ENCODE results near the gene SHANK3.

SHANK3 gene

DNA sequence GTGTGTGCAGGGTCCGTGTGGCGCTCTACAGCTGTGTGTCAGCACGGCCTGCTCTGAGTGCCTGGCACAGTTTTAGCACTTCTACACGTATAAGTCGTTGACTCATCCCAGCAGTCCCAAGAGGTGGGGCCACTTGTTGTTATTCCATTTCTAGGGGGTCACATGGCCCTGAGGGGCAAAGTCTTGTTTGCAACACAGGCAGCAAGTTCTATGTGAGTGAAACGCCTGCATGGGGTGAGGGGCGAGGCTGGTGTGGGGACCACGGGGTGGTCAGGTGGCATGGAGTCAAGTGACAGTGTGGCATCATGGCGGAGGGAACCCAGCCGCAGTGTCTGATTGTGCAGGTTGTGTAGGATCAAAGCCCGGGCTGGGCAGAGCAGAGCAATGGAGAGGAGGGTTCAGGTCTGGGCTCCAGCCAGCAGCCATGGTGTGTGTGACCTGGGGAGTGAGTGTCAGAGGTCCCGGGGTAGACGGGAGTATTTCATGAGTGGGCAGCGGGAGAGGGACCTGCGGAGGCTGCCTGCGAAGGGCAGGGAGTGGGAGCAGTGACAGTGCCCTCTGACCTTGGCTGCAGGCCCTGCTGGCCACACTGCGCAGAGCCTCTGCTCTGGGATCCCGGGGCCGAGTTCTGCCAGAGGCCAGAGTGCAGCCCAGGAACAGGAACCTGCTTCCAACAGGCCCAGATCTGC lies 27.9 kb downstream of the SHANK3 start:
- no peak for DNase-seq

DNA sequence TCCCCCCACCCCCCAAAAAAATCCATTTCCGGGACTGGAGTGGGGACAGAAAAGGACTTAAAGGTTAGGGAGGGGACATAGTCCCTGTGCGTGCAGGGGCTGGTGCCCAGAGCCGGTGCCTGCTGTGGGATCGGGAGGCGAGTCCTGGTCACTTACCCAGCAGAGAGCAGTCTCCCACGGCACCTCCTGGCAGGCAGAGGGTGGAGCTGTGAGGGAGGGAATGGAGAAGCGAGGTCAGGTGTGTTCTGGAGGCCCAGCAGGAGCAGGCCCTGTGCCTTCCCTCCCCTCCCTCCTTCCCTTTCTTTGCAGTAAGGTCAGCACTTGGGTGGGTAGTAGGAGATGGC lies 28.4 kb downstream of the SHANK3 start:
- DNase-seq = no peak

DNA sequence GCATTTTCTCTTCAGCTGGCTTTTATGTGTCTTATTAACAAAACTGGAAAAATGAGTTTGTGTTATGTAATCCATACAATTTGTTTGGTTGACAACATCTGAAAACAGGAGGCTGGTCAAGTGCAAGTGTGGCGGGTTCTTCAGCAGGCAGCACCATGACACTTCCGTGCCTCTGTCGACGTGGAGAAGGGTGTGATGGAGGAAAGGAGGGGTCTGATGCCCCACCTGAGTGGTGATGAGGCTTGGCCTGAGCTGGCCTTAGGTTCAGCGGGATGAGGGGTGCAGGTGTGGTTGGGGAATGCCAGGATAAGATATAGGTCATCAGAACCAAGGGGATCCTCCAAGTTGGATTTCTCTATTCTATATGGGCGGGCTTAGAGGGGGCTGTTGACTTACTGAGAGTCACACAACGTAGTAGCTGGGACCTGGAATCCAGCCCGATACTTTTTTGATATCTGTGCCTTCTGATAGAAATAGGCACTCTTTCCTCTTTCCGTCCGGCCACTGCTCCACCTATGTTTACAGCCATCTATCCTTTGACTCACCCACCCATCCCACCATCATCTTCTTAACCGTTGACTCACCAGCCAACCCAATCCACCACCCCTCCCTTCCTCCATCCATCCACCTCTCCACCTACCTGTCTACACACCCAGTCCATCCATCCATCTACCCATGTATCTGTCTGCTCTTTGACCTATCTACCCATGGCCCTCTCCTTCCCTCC lies 29.0 kb downstream of the SHANK3 start:
- DNase-seq = no peak

DNA sequence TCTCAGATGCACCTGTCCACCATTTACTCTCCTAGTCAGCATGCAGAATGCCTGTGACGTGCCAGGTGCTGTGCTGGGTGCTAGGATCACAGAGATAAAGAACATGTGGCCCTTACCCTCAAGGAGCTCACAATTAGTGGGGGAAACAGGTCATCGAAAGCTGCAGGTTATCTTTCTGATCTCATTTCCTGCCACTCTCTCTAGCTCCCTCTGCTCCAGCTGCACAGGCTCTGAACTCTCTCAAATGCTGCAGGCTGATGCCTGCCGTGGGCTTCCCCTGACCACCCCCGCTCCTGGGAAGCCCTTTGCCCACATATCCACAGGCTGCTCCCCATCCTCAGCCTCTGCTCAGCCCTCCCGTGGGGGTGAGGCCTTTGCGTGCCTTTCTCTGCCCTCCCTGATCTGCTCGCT lies 29.6 kb downstream of the SHANK3 start:
- no peak for DNase-seq

DNA sequence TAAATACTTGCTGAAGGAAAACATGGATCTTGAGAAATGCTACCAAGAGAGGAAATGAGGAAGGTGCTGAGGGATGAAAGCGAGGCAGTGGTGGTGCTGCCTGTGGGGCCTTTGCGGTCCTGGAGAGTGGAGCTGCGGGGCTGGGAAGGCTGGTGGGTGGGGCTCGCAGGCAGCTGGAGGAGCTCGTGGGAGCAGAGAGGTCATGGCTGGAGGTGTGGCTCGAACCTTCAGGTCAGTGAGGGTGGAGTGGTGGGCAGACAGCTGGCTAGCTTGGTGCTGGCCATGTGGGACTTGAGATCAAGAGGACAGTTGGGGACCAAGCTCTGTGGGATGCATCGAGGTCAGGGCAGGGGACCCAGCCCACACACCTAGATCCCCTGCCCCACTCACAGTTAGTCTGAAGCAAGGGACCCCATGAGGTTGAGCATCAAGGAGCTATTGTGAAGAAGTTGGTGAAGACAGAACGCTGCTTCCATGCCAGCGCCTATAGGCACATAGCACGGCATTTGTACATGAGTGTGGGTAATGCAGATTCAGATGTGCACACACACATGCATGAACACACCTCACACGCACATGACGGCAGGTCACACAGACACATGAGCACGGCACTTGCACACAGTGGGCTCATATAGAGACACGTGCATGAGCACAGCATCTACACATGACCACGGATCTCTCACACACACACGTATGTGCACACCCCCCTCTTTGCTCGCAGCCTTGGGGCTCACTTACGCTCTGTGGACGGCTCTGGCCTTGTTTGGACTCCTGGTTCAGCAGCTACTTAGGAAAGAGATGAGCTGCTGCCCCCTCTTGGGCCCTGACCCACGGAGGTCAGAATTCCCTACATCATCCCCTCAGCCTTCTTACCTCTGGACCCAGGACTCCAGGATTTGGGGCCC lies 30.4 kb downstream of the SHANK3 start:
- no peak for DNase-seq

DNA sequence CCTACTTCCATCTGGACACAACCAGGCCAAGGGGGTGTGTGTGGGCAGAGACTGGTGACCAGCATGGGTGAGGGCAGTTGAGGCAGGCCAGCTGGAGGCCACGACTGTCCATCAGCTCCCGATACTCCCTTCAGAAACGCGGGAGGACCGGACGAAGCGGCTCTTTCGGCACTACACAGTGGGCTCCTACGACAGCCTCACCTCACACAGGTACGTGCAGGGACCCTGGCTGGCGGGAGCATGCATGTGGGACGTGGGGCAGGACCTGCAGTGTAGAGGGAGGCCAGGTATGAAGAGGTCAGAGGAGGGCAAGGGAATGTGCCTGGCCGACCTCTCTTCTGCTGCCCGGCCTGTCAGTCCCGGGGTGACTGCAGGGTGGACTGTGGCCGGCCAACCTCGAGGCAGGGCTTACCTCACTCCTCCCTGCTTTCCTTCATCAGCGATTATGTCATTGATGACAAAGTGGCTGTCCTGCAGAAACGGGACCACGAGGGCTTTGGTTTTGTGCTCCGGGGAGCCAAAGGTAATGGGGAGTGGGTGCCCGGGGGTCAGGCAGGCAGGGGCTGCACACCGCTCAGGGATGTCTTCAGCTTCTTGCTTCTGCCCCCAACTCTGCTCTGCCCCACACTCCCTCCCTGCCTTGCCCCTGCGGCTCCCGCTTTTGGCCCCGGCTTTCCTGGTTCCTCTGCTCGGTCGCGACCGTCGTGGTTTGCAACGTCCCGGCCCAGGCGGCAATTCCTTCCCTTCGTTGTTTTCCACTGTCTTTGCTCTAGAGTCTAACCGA lies 31.3 kb downstream of the SHANK3 start:
- DNase-seq = no peak

DNA sequence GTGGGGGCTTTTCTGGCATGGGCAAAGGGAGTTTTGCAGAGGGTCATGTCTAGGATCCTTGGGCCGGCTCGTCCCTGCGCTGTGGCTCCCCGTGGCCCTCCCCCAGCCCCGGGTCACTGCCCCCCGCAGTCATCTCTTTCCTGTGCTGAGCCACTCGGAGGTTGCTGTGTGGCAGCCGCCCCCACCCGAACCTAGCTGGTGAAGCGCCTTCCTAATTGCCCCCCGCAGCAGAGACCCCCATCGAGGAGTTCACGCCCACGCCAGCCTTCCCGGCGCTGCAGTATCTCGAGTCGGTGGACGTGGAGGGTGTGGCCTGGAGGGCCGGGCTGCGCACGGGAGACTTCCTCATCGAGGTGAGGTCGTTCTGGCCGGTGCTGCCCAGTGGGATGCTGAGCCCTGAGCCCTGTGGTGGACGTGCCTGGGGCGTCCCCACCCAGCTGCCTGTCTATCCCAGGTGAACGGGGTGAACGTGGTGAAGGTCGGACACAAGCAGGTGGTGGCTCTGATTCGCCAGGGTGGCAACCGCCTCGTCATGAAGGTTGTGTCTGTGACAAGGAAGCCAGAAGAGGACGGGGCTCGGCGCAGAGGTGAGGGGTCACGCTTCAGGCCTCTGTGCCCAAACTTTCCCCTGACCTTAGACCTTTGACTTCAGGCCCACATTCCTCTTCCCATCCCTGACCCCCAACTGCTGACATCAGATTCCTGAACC lies 32.0 kb downstream of the SHANK3 start:
- DNase-seq = no peak

DNA sequence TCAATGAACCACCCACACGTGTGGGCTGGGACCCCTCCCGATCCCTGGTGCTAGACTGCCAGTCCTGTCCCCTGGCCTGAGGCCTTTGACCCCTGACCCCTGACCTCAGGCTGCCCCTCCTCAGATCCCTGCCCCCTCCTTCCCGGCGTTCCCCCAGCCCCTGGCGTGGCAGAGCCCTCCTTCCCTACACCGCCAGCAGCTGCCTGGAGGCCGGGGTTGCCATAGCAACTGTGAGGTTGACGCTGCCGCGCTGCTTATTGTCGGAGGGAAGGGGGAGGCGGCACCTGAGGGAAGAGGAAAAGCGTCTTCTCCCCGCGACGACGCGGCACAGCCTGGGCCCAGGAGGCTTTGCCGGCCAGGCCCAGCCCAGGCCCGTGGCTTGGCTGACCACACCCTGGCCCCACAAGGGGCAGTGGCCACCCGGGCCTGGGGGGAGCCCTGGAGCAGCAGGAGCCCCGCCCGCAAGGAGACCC lies 32.6 kb downstream of the SHANK3 start:
- DNase-seq = peak; percentile 51

DNA sequence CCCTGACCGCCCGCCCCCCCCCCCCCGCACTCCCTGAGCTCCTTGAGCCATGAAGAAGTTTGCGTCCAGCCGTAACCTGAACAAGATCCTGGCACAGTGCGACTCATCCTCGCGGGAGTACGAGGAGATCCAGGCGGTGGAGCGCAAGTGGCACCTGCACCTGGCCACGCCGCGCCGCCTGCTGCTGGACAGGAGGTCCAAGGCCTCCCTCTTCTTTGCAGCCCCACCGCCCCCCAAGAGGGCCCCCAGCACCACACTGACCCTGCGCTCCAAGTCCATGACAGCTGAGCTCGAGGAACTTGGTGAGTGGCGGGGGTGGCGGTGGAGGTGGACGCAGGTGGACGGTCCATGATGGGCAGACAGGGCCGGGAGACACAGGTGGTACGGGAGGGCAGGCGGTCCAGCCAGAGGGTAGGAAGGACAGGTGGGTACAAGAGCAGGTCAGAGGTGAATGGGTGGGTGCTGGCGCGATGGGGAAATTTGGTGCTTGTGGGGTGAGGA lies 33.3 kb downstream of the SHANK3 start:
- no peak for DNase-seq

DNA sequence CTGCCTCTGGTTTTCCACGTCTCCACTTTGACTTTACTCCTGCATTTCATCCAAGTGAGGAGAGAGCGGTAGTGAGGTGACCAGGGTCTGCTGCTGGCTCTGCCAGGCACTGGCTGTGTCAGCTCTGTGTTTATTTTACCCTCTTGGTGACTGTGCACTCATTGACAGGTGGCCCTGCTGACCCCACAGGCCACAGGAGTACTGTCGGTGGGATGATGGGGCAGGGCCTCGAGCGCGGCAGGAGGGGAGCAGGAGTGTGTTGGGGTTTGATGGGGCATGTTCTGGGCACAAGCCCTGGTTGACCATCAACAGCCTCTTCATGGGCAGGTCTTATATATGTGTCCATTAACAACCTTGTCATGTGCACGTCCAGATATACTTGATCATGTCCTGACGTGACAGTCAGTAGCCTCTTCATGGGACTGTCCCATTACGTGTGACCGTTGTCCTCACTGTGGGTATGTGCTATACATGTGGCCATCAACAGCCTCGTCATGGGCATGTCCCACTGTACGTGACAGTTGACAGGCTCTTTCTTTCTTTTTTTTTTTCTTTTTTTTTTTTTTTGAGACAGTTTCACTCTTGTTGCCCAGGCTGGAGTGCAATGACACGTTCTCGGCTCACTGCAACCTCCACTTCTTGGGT lies 34.0 kb downstream of the SHANK3 start:
- DNase-seq = no peak

DNA sequence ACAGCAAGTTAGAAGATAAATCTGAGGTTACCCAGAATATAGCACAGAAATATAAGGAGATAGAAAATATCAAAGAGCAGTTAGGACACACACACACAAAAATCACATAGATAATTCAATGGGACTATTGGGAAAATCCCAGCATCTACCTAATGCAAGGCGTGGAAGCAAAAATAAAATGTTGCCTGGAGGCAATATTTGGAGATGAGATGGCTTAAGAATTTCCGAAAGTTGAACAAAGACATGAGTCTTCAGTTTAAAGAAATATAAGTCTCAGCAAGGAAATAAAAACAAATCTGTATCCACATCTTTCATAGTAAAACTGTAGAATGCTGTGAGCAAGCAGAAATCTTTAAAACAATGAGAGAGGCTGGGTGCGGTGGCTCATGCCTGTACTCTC lies 35.9 kb downstream of the SHANK3 start:
- no peak for DNase-seq

DNA sequence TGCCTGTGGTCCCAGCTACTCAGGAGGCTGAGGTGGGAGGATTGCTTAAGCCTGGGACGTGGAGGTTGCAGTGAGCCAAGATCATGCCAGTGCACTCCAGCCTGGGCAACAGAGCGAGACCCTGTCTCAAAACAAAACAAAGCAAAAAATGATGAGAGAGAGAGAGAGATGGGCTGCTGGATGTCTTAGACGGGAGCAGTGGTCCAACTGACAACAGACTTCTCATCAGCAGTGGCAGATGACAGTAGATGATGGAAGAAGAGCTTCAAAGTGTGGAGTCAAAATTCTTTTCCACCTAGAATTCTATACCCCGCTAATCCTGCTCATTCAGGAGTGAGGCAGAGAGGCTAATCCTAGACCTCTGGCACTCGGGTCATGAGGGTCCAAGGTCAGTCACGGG lies 36.4 kb downstream of the SHANK3 start:
- no peak for DNase-seq

DNA sequence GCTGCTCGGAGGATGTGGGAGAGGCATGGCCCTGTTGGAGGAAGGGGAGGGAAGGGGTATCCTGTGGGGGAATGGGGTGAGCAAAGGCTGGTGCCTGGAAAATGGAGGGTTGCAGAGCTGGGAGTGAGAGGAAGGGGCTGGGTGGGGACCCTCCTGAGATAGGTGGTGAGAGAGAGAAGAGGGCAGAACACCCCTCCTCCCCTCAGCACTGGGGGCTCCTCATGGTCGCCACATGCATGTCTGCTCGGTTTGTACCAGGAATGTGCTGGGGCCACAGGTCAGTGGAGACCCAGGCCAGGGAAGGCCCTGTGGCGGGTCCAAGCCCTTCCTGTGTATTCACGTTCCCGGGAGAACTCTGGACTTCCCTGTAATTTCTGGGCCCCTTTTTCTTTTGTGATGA lies 37.6 kb downstream of the SHANK3 start:
- no peak for DNase-seq

DNA sequence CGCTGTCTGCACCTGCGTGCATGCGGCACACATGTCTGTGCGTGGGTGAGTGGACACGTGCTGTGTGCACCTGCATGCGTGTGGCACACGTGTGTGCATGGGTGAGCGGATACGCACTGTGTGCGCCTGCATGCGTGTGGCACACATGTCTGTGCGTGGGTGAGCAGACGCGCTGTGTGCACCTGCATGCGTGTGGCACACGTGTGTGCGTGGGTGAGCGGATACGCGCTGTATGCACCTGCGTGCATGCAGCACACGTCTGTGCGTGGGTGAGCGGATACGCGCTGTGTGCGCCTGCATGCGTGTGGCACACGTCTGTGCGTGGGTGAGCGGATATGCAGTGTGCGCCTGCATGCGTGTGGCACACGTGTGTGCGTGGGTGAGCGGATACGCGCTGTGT lies 38.3 kb downstream of the SHANK3 start:
- no peak for DNase-seq

DNA sequence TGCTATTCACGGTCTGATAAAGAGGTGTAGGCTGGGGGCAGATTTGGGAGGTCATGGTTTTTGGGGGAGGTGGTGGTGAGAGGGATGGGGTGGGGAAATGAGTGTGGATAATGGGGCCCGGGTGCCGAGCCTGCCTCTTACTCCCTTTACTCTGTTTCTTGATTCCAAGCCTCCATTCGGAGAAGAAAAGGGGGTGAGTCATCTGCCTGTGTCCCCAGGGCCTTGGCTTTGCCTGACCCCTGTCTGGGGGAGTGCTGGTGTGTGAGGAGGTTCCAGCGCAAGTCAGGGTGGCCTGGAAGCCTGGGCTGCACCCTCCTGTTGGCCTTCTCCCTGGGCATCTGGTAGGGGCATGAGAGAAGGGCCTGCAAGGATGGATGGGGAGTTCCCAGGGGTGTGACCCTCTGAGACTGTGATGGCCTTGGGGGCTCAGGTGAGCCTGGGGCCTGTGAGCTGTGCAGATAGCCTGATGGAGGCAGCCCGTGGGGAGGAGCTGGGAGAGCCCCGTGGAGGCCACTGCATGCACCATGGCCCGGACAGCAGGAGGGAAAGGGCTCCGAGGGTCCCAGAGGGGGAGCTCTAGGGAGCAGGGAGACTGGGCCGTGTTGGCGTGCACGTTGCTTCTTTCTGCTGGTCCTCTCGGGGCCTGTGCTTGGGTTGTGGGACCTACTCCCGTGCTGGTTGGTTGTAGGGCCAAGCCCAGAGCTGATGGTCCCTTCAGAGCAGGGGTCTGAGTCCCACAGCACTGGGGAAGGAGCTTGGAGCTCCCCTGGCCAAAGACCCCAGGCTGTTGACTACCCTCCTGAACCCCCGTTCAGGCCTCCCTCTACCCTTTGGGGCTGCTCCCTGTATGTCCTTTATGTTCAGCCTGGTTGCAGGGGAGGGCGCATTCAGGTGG lies 39.1 kb downstream of the SHANK3 start:
- no peak for DNase-seq

DNA sequence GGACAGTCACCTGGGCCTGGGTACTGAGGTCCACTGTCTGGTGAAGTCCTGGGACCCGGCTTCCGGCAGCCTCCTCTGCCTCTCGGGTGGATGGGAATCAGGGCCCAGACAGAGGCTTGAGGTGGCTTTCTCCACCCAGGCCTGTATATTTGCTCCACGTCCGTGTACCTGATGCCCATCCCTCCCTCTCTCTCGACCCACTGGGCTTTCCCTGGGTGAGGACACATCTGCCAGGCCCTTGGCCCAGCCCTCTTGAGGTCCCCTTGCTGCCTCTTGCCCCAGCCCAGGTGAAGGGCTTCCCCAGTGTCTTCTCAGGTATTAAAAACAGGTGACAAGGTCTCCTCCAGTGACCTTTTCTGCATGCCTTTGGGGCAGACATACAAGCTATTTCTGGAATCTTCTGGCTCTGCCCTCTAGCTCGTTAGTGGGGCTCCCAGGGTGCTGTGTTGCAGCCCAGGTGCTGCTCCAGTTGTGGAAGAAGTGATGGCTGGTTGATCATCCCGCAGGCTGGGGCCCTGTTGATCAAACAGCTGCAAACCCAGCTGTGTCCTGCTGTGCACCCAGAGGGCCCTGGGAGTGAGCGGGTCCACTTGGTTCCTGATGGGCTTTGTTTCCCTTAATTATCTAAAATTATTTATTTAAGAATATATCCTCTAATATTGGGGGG lies 39.9 kb downstream of the SHANK3 start:
- no peak for DNase-seq

DNA sequence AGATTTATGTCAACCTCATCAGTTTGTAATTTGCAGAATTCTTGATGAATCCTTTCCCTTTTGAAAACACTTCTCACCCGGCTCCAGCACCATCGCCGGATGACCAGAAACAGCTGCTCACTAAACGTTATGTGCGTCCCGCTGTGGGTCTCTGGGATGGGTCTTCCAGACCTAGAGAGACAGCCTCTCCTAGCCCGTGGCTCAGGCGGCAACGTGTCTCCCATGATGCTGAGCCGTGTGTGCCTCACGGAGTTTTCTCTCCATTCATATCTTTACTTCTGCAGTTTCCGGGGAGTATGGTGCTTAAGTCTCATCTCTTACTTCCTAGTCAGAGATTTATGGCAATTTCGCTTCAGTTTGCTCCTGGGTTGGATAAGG lies 40.4 kb downstream of the SHANK3 start:
- DNase-seq = no peak

DNA sequence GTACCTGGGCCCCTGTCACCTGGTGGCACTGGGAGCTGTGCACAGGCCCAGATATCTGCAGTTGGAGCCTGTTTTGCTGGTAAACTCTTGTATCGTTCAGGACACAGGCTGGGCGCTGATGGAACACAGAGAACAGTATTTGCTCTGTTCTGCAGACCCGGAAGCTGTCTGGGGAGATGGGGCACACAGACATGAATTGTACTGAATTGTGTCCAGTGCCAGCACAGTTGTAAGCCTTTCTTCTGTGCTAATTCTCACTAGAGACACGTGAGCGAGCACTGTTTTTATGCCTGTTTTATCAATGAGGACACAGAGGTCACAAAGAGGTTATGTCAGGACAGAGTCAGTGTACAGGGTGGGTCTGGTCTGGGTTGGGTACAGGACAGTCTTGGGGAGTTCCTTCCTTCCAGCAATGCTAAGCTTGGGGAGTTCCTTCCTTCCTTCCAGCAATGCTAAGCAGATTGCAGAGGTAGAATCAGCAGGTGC lies 41.0 kb downstream of the SHANK3 start:
- DNase-seq = no peak

DNA sequence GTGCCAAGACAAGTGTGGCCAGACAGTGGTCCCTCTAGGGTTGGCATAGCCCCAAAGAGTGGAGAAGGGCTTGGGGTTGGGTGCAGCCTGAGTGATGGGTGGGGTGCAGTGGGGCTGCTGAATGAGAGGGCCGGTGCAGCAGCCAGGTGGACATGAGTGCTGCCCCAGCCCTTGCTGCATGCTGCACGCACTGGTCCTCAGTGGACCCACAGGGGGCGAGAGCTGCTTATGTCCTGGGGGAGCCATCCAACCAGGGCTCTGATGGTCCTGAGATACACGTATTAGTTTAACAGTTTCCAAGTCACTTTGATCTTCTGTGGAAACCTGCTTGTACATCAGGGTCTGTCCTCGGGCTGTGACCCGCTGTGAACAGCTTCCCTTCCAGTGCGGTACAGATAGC lies 41.5 kb downstream of the SHANK3 start:
- DNase-seq = no peak

All from NCI-H2107 (cell line).